DND-41 (cell line): ENCODE measurements around the gene ASB7.

Source experiments
- ATAC-seq: fragments of 200-7000 bp; cut with Tn5 transposase; 3 replicates; pipeline ENCODE4 v1.9.1; 2021; ENCODE audit warnings: low read depth; ENCODE audit not compliant: insufficient read depth
- DNase-seq: peaks from one replicate; pipeline ENCODE4 v3.0.0-alpha.2; 2020
- H2AFZ ChIP-seq: 2 replicates; pipeline ENCODE4 v1.6.0; 2012; ENCODE audit warnings: low read depth, low read length
- H3K27ac ChIP-seq: 2 replicates; pipeline ENCODE4 v1.5.1; 2012; ENCODE audit warnings: low read length, inconsistent platforms
- H3K27me3 ChIP-seq: fragments of 200-600 bp; sonication (generic); 2 replicates; pipeline ENCODE4 v1.6.0; 2012; ENCODE audit warnings: low read length, mild to moderate bottlenecking, inconsistent platforms; ENCODE audit not compliant: insufficient read depth, poor library complexity
- H3K36me3 ChIP-seq: 2 replicates; pipeline ENCODE4 v1.5.1; 2012; ENCODE audit warnings: low read length, inconsistent platforms; ENCODE audit not compliant: insufficient read depth
- H3K4me1 ChIP-seq: 2 replicates; pipeline ENCODE4 v1.5.1; 2012; ENCODE audit warnings: mild to moderate bottlenecking, low read length; ENCODE audit not compliant: insufficient read depth
- H3K4me2 ChIP-seq: 2 replicates; pipeline ENCODE4 v1.6.0; 2012; ENCODE audit warnings: mild to moderate bottlenecking, moderate library complexity, low read length, inconsistent platforms; ENCODE audit not compliant: insufficient read depth
- H3K4me3 ChIP-seq, 2 experiments: fragments of 200-600 bp in 1 of 2; shearing (Covaris generic) in 1 of 2; 2 replicates each; pipeline ENCODE4 v1.5.1; 2012 to 2016; ENCODE audit warnings: inconsistent platforms in 2 of 2, low read length in 2 of 2, mild to moderate bottlenecking in 2 of 2, low read depth in 1 of 2, moderate library complexity in 1 of 2
- H3K79me2 ChIP-seq: 2 replicates; pipeline ENCODE4 v1.6.0; 2012; ENCODE audit warnings: low read length, inconsistent platforms; ENCODE audit not compliant: insufficient read depth
- H3K9ac ChIP-seq: 2 replicates; pipeline ENCODE4 v1.6.0; 2012; ENCODE audit warnings: low read depth, mild to moderate bottlenecking, inconsistent platforms, low read length, moderate library complexity
- H3K9me3 ChIP-seq: 2 replicates; pipeline ENCODE4 v1.5.1; 2012; ENCODE audit warnings: low read length, moderate library complexity, mild to moderate bottlenecking, inconsistent platforms; ENCODE audit not compliant: insufficient read depth, severe bottlenecking
- H4K20me1 ChIP-seq: 2 replicates; pipeline ENCODE4 v1.6.0; 2012; ENCODE audit warnings: low read length; ENCODE audit not compliant: insufficient read depth
- CTCF ChIP-seq: IDR thresholded peaks from 2 replicates; pipeline ENCODE4 v1.5.1; 2012; ENCODE audit warnings: borderline replicate concordance, low read length, moderate library complexity, mild to moderate bottlenecking; ENCODE audit not compliant: poor library complexity, severe bottlenecking; ENCODE audit errors: extremely low read depth
- EZH2 ChIP-seq: IDR thresholded peaks from 3 replicates; pipeline ENCODE4 v1.6.1; 2012; ENCODE audit warnings: borderline replicate concordance, low read depth, mild to moderate bottlenecking, moderate library complexity, low read length, inconsistent platforms; ENCODE audit not compliant: severe bottlenecking

The ASB7 gene

GRCh38 chr15:100695048-100695447 lies 92.7 kb downstream of the ASB7 start:
- Histone ChIP-seq H4K20me1 (no peaks in the 10 kb centered on the region), H3K27me3 (no peaks in the 10 kb centered on the region), H3K79me2 (no peaks in the 10 kb centered on the region), H3K9ac (no peak overlapping the region), H2AFZ (no peak overlapping the region), H3K4me3 (no peak overlapping the region), H3K9me3 (no peaks in the 10 kb centered on the region), H3K36me3 (no peaks in the 10 kb centered on the region), H3K27ac (no peak overlapping the region), H3K4me2 (no peak overlapping the region), H3K4me1 (no peaks in the 10 kb centered on the region)
- no peak for DNase-seq
- TF ChIP-seq CTCF (no peak), EZH2 (no peak)
- ATAC-seq = no peak

- H3K4me2 ChIP-seq = no peak overlapping the region
- no peaks in the 10 kb centered on the region for H3K9me3 ChIP-seq
- TF ChIP-seq CTCF (no peak), EZH2 (no peak)
- no peaks in the 10 kb centered on the region for H3K79me2 ChIP-seq
- H4K20me1 ChIP-seq = no peaks in the 10 kb centered on the region
- ATAC-seq = no peak
- H3K9ac ChIP-seq = no peak overlapping the region
- H3K27ac ChIP-seq = no peak overlapping the region
- H2AFZ ChIP-seq = no peak overlapping the region
- DNase-seq = no peak
- no peaks in the 10 kb centered on the region for H3K27me3 ChIP-seq
- H3K4me1 ChIP-seq = no peaks in the 10 kb centered on the region
- no peaks in the 10 kb centered on the region for H3K36me3 ChIP-seq
- H3K4me3 ChIP-seq = no peak overlapping the region
Measured at GRCh38 chr15:100696452-100696851, 94.1 kb downstream of the ASB7 start.
